Epithelial cell of proximal tubule (primary cell): ENCODE data around the gene NSFL1C. TPM values are rescaled to one million over a fixed set of nuclear protein-coding genes. Genes with fewer than 3 reads are reported as not detected.

Experiments
- DNase-seq: peaks from one replicate; pipeline ENCODE4 v3.0.0-alpha.2; 2011; ENCODE audit warnings: low read depth
- H3K4me3 ChIP-seq: 2 replicates; pipeline ENCODE4 v1.5.1; 2011; ENCODE audit warnings: low read depth, mild to moderate bottlenecking, low read length
- CTCF ChIP-seq: conservative IDR thresholded peaks from 2 replicates; pipeline ENCODE4 v1.5.1; 2012; ENCODE audit warnings: low read depth, mild to moderate bottlenecking, low read length
- total RNA-seq: library from RNA; depleted of rRNA; stranded (reverse); fragments of >200 nt; gene quantifications from 2 replicates; pipeline ENCODE4 v1.2.3, GENCODE V29; 2015

The NSFL1C gene
- total RNA-seq, 1 donor from 2014 or later = 61.6 TPM

GRCh38 chr20:1473246-1474220 lies 6.9 kb upstream of the NSFL1C start:
- TF ChIP-seq CTCF = no peak
- no peak overlapping the region for H3K4me3 ChIP-seq
- DNase-seq = no peak

GRCh38 chr20:1472556-1473245 lies 6.1 kb upstream of the NSFL1C start:
- no peak for TF ChIP-seq CTCF
- H3K4me3 ChIP-seq = no peak overlapping the region
- no peak for DNase-seq

GRCh38 chr20:1471242-1471641 lies 4.6 kb upstream of the NSFL1C start:
- H3K4me3 ChIP-seq = no peak overlapping the region
- TF ChIP-seq CTCF = no peak
- no peak for DNase-seq

GRCh38 chr20:1469925-1470571 lies 3.4 kb upstream of the NSFL1C start:
- DNase-seq = peak; percentile 99
- TF ChIP-seq CTCF = peak; percentile 86
- no peak overlapping the region for H3K4me3 ChIP-seq

GRCh38 chr20:1469306-1469905 lies 2.8 kb upstream of the NSFL1C start:
- TF ChIP-seq CTCF = no peak
- no peak overlapping the region for H3K4me3 ChIP-seq

GRCh38 chr20:1468117-1468624 lies 1.5 kb upstream of the NSFL1C start:
- no peak overlapping the region for H3K4me3 ChIP-seq
- TF ChIP-seq CTCF = no peak
- no peak for DNase-seq

More at GRCh38 chr20:1469306-1469905, 2.8 kb upstream of the NSFL1C start:
- DNase-seq = no peak
